IPS-15b (cell line): ENCODE results near the gene MCM5.
"Not testable (repeated sequence)": the region's sequence is repeated elsewhere in the genome, so short reads cannot be mapped to it uniquely, and the experiment has no call there.

Experiments
- H3K27me3 ChIP-seq: one replicate; pipeline ENCODE4 v1.6.1; 2013; ENCODE audit warnings: low read length; ENCODE audit not compliant: control insufficient read depth, insufficient read depth
- H3K36me3 ChIP-seq: one replicate; pipeline ENCODE4 v1.6.1; 2013; ENCODE audit warnings: low read length; ENCODE audit not compliant: control insufficient read depth, insufficient read depth
- H3K4me1 ChIP-seq: one replicate; pipeline ENCODE4 v1.6.1; 2013; ENCODE audit warnings: mild to moderate bottlenecking, low read length; ENCODE audit not compliant: control insufficient read depth, insufficient read depth
- H3K4me3 ChIP-seq: one replicate; pipeline ENCODE4 v1.5.1; 2013; ENCODE audit warnings: low read depth, low read length
- H3K9ac ChIP-seq: one replicate; pipeline ENCODE4 v1.6.1; 2013; ENCODE audit warnings: low read depth, mild to moderate bottlenecking, low read length
- H3K9me3 ChIP-seq: one replicate; pipeline ENCODE4 v1.6.1; 2013; ENCODE audit warnings: mild to moderate bottlenecking, low read length; ENCODE audit not compliant: control insufficient read depth, insufficient read depth

Gene MCM5

GRCh38 chr22:35394810-35395563 is 5.0 kb upstream of the MCM5 start:
- no peaks in the 10 kb centered on the region for H3K4me1 ChIP-seq
- H3K9ac ChIP-seq: no peak overlapping the region
- no peaks in the 10 kb centered on the region for H3K9me3 ChIP-seq
- no peaks in the 10 kb centered on the region for H3K27me3 ChIP-seq
- H3K36me3 ChIP-seq: peaks cover 10% of the 10 kb centered on the region
- H3K4me3 ChIP-seq: no peak overlapping the region

GRCh38 chr22:35396622-35397021 is 3.3 kb upstream of the MCM5 start:
- H3K9ac ChIP-seq, H3K4me3 ChIP-seq, H3K27me3 ChIP-seq, H3K9me3 ChIP-seq, H3K4me1 ChIP-seq: not testable (repeated sequence)
- peaks cover 13% of the 10 kb centered on the region for H3K36me3 ChIP-seq

GRCh38 chr22:35397095-35397904 is 2.6 kb upstream of the MCM5 start:
- H3K4me1 ChIP-seq: peaks cover 10% of the 10 kb centered on the region
- H3K27me3 ChIP-seq: no peaks in the 10 kb centered on the region
- no peaks in the 10 kb centered on the region for H3K9me3 ChIP-seq
- no peak overlapping the region for H3K9ac ChIP-seq
- H3K4me3 ChIP-seq: no peak overlapping the region
- peaks cover 19% of the 10 kb centered on the region for H3K36me3 ChIP-seq

GRCh38 chr22:35398591-35398973 is 1.4 kb upstream of the MCM5 start:
- no peaks in the 10 kb centered on the region for H3K27me3 ChIP-seq
- no peaks in the 10 kb centered on the region for H3K9me3 ChIP-seq
- peaks cover 10% of the 10 kb centered on the region for H3K4me1 ChIP-seq
- no peak overlapping the region for H3K9ac ChIP-seq
- peaks cover 27% of the 10 kb centered on the region for H3K36me3 ChIP-seq
- no peak overlapping the region for H3K4me3 ChIP-seq

- H3K9me3 ChIP-seq: no peaks in the 10 kb centered on the region
- H3K4me3 ChIP-seq: peak overlapping the region; percentile 95
- H3K9ac ChIP-seq: peak overlapping the region; percentile 97
- peaks cover 10% of the 10 kb centered on the region for H3K4me1 ChIP-seq
- no peaks in the 10 kb centered on the region for H3K27me3 ChIP-seq
- peaks cover 26% of the 10 kb centered on the region for H3K36me3 ChIP-seq
These were observed 744 bp upstream of the MCM5 start for GRCh38 chr22:35399114-35399677.

GRCh38 chr22:35400501-35400790 is 506 bp downstream of the MCM5 start:
- Histone ChIP-seq H3K9ac (peak overlapping the region; percentile 97), H3K4me1 (peaks cover 10% of the 10 kb centered on the region), H3K9me3 (no peaks in the 10 kb centered on the region), H3K4me3 (peak overlapping the region; percentile 95), H3K27me3 (no peaks in the 10 kb centered on the region), H3K36me3 (peaks cover 30% of the 10 kb centered on the region)

GRCh38 chr22:35401863-35402262 is 1.9 kb downstream of the MCM5 start:
- Histone ChIP-seq H3K27me3 (no peaks in the 10 kb centered on the region), H3K9ac (peak overlapping the region; percentile 8), H3K9me3 (no peaks in the 10 kb centered on the region), H3K4me1 (peaks cover 10% of the 10 kb centered on the region), H3K4me3 (no peak overlapping the region), H3K36me3 (peaks cover 40% of the 10 kb centered on the region)

GRCh38 chr22:35403356-35403755 is 3.4 kb downstream of the MCM5 start:
- H3K4me1 ChIP-seq: peaks cover 10% of the 10 kb centered on the region
- H3K36me3 ChIP-seq: peaks cover 54% of the 10 kb centered on the region
- H3K9ac ChIP-seq: no peak overlapping the region
- no peaks in the 10 kb centered on the region for H3K27me3 ChIP-seq
- H3K9me3 ChIP-seq: no peaks in the 10 kb centered on the region
- H3K4me3 ChIP-seq: no peak overlapping the region

GRCh38 chr22:35404176-35404575 is 4.2 kb downstream of the MCM5 start:
- H3K27me3 ChIP-seq: no peaks in the 10 kb centered on the region
- H3K4me1 ChIP-seq: peaks cover 10% of the 10 kb centered on the region
- peaks cover 61% of the 10 kb centered on the region for H3K36me3 ChIP-seq
- no peak overlapping the region for H3K9ac ChIP-seq
- H3K9me3 ChIP-seq: no peaks in the 10 kb centered on the region
- no peak overlapping the region for H3K4me3 ChIP-seq

GRCh38 chr22:35406443-35406842 is 6.5 kb downstream of the MCM5 start:
- no peak overlapping the region for H3K4me3 ChIP-seq
- peaks cover 78% of the 10 kb centered on the region for H3K36me3 ChIP-seq
- H3K9ac ChIP-seq: no peak overlapping the region
- peaks cover 5% of the 10 kb centered on the region for H3K4me1 ChIP-seq
- no peaks in the 10 kb centered on the region for H3K9me3 ChIP-seq
- no peaks in the 10 kb centered on the region for H3K27me3 ChIP-seq

GRCh38 chr22:35407362-35407761 is 7.4 kb downstream of the MCM5 start:
- H3K9me3 ChIP-seq: no peaks in the 10 kb centered on the region
- no peak overlapping the region for H3K4me3 ChIP-seq
- no peaks in the 10 kb centered on the region for H3K4me1 ChIP-seq
- H3K27me3 ChIP-seq: no peaks in the 10 kb centered on the region
- H3K9ac ChIP-seq: no peak overlapping the region
- peaks cover 78% of the 10 kb centered on the region for H3K36me3 ChIP-seq
